Measurements from ENCODE around the gene TPT1.

DNA sequence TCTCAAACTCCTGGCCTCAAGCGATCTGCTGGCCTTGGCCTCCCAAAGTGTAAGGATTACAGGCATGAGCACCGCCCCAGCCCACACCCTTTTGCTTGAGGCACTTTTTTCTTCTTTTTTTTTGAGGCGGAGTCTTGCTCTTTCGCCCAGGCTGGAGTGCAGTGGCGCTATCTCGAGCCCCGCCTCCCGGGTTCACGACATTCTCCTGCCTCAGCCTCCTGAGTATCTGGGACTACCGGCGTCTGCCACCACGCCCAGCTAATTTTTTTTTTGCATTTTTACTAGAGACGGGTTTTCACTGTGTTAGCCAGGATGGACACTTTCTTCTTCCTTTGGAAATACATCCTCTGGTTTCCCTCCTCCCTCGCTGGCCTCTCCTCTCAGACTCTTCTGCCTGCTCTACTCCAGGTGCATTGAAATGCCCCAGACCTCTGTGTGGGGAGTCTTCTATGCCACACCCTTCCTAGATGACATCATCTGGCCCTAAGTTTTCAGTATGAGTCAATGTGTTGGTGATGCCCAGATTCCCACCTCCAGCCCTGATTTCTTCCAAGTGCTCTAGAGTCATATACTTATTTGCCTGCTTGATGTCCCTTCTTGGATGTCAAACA lies 20.7 kb upstream of the TPT1 start:
- no peak for TF ChIP-seq EZH2 (IDR thresholded peaks at IDR 0.05; ENCODE audit: low read depth)
- TF ChIP-seq, protein P1, sequence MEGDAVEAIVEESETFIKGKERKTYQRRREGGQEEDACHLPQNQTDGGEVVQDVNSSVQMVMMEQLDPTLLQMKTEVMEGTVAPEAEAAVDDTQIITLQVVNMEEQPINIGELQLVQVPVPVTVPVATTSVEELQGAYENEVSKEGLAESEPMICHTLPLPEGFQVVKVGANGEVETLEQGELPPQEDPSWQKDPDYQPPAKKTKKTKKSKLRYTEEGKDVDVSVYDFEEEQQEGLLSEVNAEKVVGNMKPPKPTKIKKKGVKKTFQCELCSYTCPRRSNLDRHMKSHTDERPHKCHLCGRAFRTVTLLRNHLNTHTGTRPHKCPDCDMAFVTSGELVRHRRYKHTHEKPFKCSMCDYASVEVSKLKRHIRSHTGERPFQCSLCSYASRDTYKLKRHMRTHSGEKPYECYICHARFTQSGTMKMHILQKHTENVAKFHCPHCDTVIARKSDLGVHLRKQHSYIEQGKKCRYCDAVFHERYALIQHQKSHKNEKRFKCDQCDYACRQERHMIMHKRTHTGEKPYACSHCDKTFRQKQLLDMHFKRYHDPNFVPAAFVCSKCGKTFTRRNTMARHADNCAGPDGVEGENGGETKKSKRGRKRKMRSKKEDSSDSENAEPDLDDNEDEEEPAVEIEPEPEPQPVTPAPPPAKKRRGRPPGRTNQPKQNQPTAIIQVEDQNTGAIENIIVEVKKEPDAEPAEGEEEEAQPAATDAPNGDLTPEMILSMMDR (conservative IDR thresholded peaks at IDR 0.05), result no peak
